ENCODE measurements around the gene SLC22A23. TPM values are rescaled to one million over a fixed set of nuclear protein-coding genes. Genes with fewer than 3 reads are reported as not detected.

The SLC22A23 gene
- total and polyA plus RNA-seq, 5 donors from 2014 or later = 0.24 to 6.3 (median 0.71) TPM

DNA sequence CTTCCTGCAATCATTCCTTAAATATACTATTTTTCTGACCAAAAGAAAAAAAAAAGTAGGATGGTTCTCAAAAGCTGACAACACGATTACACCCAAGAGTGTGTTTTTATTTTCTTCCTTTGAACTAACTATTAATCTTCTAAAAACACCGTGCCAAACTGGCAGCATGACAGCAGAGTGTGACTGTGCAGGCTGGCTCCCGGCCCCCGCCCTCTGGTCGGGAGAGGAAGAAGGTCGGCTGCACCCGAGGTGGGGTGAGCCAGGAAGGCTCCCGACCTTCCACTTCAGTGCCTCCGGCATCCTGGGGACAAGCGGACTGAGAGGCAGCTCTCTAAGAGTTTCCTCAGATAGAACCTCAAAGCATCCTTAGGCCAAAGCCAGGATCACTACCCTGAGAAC, 29.2 kb downstream of the SLC22A23 start:
- H3K36me3 ChIP-seq (ENCODE audit: control insufficient read depth, insufficient read depth, low read length) = no peaks in the 10 kb centered on the region
- Mint-ChIP-seq H3K4me3 (no peak overlapping the region), H3K27ac (peak overlapping the region in 1 of 3 donors; percentile 33), H3K4me1 (peaks cover 0 to 2% (median under 1%) of the 10 kb centered on the region in 4 donors), H3K9me3 (no peaks in the 10 kb centered on the region), H3K27me3 (peaks cover 4% of the 10 kb centered on the region), H3K36me3 (peaks cover 2% of the 10 kb centered on the region)
- H3K4me3 ChIP-seq (ENCODE audit: low read depth, low read length) = no peak overlapping the region
- no peak for ATAC-seq (ENCODE audit: low read depth in 2 of 2)
- no peak for DNase-seq
- no peaks in the 10 kb centered on the region for H3K9me3 ChIP-seq (ENCODE audit: control insufficient read depth in 2 of 2, low read length in 2 of 2)
- no peak overlapping the region for H3K27ac ChIP-seq (ENCODE audit: insufficient read depth, low read length, poor library complexity, severe bottlenecking)
- H3K4me1 ChIP-seq (ENCODE audit: control insufficient read depth, insufficient read depth, low read length, poor library complexity, severe bottlenecking) = no peaks in the 10 kb centered on the region
- peaks cover 1% of the 10 kb centered on the region for H3K27me3 ChIP-seq (ENCODE audit: control insufficient read depth, insufficient read depth, low read length)

DNA sequence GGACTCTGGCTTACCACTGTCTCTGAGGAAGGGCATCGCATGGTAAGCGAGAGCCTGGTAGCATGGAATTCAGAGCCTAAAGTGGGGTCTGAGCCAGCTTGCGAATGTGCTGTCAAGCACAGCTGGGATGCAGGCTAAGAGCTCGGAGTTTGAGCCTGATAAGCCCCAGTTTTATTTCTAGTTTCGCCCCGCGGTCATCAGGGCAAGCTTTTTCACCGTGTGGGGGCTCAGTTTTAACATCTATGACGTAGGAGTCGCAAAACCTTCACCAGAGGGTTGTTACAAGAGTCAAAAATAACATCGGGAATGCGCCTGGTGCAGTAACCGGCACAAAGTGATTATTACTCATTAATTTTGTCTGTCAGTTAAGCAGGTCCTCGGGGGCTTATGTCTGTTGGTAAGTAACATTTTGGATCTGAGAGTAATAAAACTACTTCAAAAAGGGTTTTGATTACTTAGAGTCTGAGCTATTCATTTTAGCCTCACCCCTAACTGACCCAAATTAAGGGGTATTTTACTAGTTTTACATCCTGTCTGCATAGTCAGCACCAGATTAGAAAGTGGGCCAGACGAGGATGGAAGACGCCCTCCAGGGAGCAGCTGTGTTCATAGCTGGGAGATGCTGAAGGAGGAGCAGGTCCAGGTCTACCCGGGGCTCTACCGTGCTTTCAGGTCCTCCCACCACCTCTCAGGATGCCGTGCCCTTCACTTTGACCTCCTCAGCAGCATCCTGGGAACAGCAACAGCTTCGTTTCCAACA, 29.7 kb downstream of the SLC22A23 start:
- ATAC-seq (ENCODE audit: low read depth in 2 of 2) (no peak), DNase-seq (no peak)
- Mint-ChIP-seq H3K27me3 (peaks cover 9% of the 10 kb centered on the region), H3K36me3 (no peaks in the 10 kb centered on the region), H3K4me1 (peaks cover 0 to 3% (median under 1%) of the 10 kb centered on the region in 4 donors), H3K27ac (no peak overlapping the region), H3K9me3 (no peaks in the 10 kb centered on the region), H3K4me3 (no peak overlapping the region)
- Histone ChIP-seq H3K27ac (ENCODE audit: insufficient read depth, low read length, poor library complexity, severe bottlenecking) (no peak overlapping the region), H3K36me3 (ENCODE audit: control insufficient read depth, insufficient read depth, low read length) (no peaks in the 10 kb centered on the region), H3K4me3 (ENCODE audit: low read depth, low read length) (no peak overlapping the region), H3K9me3 (ENCODE audit: control insufficient read depth in 2 of 2, low read length in 2 of 2) (no peaks in the 10 kb centered on the region), H3K27me3 (ENCODE audit: control insufficient read depth, insufficient read depth, low read length) (peaks cover 3% of the 10 kb centered on the region), H3K4me1 (ENCODE audit: control insufficient read depth, insufficient read depth, low read length, poor library complexity, severe bottlenecking) (no peaks in the 10 kb centered on the region)

DNA sequence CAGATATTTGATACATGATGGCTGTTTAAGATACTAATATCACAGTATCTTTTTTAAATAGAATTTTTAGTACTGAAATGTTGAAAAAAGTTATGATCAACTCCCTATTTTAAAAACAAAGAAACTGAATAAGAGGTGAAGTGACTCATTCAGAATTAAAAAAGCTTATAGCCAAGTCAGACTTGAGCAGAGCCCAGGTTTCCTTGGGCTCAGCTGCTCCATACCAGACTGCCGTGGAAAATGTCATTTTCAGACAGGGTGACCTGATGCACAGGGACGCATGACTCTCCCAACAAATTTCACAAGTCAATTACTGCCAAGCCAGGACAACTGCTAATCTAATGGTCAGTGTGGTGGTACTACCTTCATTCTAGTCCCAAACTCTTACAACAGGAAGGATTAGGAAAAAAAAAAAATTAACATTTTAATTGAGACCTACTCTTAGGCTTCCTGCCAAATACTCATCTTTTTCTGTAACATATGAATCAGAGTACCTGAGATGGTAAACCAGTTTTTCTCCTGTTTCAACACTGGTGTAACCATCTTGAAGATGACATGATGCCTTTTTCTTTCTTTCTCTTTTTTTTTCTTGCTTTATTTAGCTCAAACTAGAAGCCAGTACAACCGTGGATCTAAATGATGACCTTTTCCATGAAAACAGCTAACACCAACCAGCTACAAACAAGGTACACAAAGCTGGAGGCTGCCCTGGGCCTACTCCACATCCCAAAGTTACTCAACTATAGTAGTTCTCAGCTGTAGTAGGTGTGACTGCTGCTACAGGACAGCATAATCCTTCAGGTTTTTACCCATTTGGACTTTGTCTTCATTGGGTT, 30.5 kb downstream of the SLC22A23 start:
- no peak overlapping the region for H3K4me3 Mint-ChIP-seq
- ATAC-seq (ENCODE audit: low read depth in 2 of 2) = no peak
- peaks cover 3% of the 10 kb centered on the region for H3K27me3 ChIP-seq (ENCODE audit: control insufficient read depth, insufficient read depth, low read length)

DNA sequence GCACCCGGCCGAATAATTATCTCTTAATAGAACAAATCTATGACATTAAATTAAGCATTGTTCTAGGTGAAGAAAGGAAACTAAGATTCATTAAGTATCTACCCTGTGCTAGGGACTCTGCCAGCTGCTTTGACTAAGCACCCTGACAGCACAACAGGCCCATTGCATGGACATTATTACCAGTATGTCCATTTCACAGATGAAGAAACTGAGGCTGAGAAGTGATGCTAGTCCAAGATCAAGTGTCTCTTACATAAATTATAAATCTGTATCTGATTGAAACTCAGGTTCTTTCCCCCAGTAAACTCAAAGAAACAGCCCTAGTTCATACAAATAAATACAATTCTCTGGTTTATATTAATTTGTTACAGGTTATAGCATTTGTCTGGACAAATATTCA, 31.3 kb downstream of the SLC22A23 start:
- Mint-ChIP-seq H3K27me3 (peaks cover 9% of the 10 kb centered on the region), H3K4me1 (peaks cover 0 to 3% (median under 1%) of the 10 kb centered on the region in 4 donors), H3K36me3 (no peaks in the 10 kb centered on the region), H3K4me3 (no peak overlapping the region), H3K9me3 (no peaks in the 10 kb centered on the region), H3K27ac (no peak overlapping the region)
- H3K4me3 ChIP-seq (ENCODE audit: low read depth, low read length) = no peak overlapping the region
- no peaks in the 10 kb centered on the region for H3K9me3 ChIP-seq (ENCODE audit: control insufficient read depth in 2 of 2, low read length in 2 of 2)
- H3K36me3 ChIP-seq (ENCODE audit: control insufficient read depth, insufficient read depth, low read length) = no peaks in the 10 kb centered on the region
- DNase-seq = no peak
- no peak for ATAC-seq (ENCODE audit: low read depth in 2 of 2)
- H3K27me3 ChIP-seq (ENCODE audit: control insufficient read depth, insufficient read depth, low read length) = peaks cover 3% of the 10 kb centered on the region
- no peaks in the 10 kb centered on the region for H3K4me1 ChIP-seq (ENCODE audit: control insufficient read depth, insufficient read depth, low read length, poor library complexity, severe bottlenecking)
- no peak overlapping the region for H3K27ac ChIP-seq (ENCODE audit: insufficient read depth, low read length, poor library complexity, severe bottlenecking)

More for the DNA sequence above, 30.5 kb downstream of the SLC22A23 start:
- Mint-ChIP-seq H3K27me3 (peaks cover 9% of the 10 kb centered on the region), H3K27ac (no peak overlapping the region), H3K9me3 (no peaks in the 10 kb centered on the region), H3K36me3 (no peaks in the 10 kb centered on the region), H3K4me1 (peaks cover 0 to 3% (median under 1%) of the 10 kb centered on the region in 4 donors)
- no peak overlapping the region for H3K4me3 ChIP-seq (ENCODE audit: low read depth, low read length)
- no peaks in the 10 kb centered on the region for H3K4me1 ChIP-seq (ENCODE audit: control insufficient read depth, insufficient read depth, low read length, poor library complexity, severe bottlenecking)
- H3K9me3 ChIP-seq (ENCODE audit: control insufficient read depth in 2 of 2, low read length in 2 of 2) = no peaks in the 10 kb centered on the region
- H3K27ac ChIP-seq (ENCODE audit: insufficient read depth, low read length, poor library complexity, severe bottlenecking) = no peak overlapping the region
- no peaks in the 10 kb centered on the region for H3K36me3 ChIP-seq (ENCODE audit: control insufficient read depth, insufficient read depth, low read length)
- no peak for DNase-seq

DNA sequence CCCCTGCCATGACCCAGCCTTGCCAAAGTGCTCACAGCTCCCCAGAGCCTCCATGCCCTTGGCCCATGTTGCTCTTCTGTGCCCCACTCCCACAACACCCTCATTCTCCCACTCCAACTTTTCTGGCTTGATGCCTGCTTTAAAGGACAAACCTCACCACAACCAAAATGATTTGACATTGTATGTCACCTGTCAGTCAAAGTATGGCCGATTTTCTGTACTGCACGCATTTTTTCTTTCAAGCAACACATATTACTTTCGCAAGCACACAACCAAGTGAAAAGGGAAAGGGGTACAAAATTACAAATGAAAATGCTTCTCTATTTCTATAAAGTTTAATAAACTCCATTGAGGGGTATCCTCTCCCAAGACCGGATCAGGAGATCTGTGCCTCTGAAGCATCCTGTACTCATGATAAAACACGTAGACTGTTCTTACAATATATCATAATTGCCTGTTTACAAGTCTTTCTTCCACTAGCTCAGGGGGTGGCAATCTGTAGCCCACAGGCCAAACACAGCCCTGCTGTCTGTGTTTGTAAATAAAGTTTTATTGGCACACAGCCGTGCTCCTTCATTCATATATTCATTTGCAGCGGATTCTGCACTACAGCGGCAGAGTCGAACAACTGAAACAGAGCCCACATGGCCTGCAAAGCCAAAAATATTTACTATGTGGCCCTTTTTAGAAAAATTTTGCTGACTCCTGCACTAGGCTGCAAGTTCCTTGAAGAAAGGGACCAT, 32.5 kb downstream of the SLC22A23 start:
- peaks cover 9% of the 10 kb centered on the region for H3K27me3 Mint-ChIP-seq
- H3K9me3 ChIP-seq (ENCODE audit: control insufficient read depth in 2 of 2, low read length in 2 of 2) = no peaks in the 10 kb centered on the region
- no peak overlapping the region for H3K4me3 ChIP-seq (ENCODE audit: low read depth, low read length)
- DNase-seq (no peak), ATAC-seq (ENCODE audit: low read depth in 2 of 2) (no peak)
- H3K4me1 Mint-ChIP-seq = peaks cover 0 to 3% (median 0%) of the 10 kb centered on the region in 4 donors
- no peak overlapping the region for H3K27ac Mint-ChIP-seq
- H3K27me3 ChIP-seq (ENCODE audit: control insufficient read depth, insufficient read depth, low read length) = peaks cover 3% of the 10 kb centered on the region
- no peaks in the 10 kb centered on the region for H3K36me3 Mint-ChIP-seq
- no peaks in the 10 kb centered on the region for H3K9me3 Mint-ChIP-seq
- no peak overlapping the region for H3K4me3 Mint-ChIP-seq
- H3K4me1 ChIP-seq (ENCODE audit: control insufficient read depth, insufficient read depth, low read length, poor library complexity, severe bottlenecking) = no peaks in the 10 kb centered on the region
- no peaks in the 10 kb centered on the region for H3K36me3 ChIP-seq (ENCODE audit: control insufficient read depth, insufficient read depth, low read length)
- H3K27ac ChIP-seq (ENCODE audit: insufficient read depth, low read length, poor library complexity, severe bottlenecking) = no peak overlapping the region

DNA sequence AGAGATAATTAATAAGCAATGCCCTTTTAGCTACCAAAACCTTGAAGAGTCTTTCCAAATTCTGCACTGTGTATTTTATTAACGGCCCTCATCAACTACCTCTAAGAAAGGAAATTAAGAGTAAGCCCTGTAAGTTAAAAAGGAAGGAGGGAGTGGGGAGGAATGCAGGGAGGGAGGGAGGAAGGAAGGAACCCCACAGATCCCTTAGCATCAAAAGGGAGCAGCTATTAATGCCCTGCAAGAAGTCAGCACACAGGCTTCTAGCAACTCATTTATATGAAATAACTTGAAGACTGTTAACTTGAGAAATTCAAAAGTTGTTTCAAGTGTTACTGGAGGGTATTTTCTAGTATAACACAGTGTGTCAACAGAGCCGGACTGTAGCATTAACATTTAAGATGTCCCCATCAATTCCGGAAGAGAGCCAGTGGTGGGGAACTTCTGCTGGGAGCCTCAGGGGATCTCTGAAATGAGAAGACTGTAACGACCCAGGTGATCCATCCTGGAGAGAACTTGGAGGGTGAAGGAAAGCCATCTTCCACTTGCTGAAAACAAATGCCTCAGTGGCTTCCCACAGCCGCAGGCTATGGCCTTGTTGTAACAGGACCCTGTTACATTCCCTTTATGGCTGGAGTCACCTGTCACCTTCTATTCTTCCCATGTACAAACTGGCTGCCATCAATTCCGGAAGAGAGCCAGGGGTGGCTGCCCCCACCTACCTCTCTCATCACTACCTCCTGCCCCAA, 33.2 kb downstream of the SLC22A23 start:
- H3K36me3 Mint-ChIP-seq = no peaks in the 10 kb centered on the region
- no peaks in the 10 kb centered on the region for H3K36me3 ChIP-seq (ENCODE audit: control insufficient read depth, insufficient read depth, low read length)
- H3K27ac Mint-ChIP-seq = no peak overlapping the region
- DNase-seq (no peak), ATAC-seq (ENCODE audit: low read depth in 2 of 2) (no peak)
- no peaks in the 10 kb centered on the region for H3K9me3 ChIP-seq (ENCODE audit: control insufficient read depth in 2 of 2, low read length in 2 of 2)
- H3K27me3 ChIP-seq (ENCODE audit: control insufficient read depth, insufficient read depth, low read length) = peaks cover 3% of the 10 kb centered on the region
- H3K27ac ChIP-seq (ENCODE audit: insufficient read depth, low read length, poor library complexity, severe bottlenecking) = no peak overlapping the region
- no peak overlapping the region for H3K4me3 ChIP-seq (ENCODE audit: low read depth, low read length)
- no peaks in the 10 kb centered on the region for H3K4me1 ChIP-seq (ENCODE audit: control insufficient read depth, insufficient read depth, low read length, poor library complexity, severe bottlenecking)
- peaks cover 9% of the 10 kb centered on the region for H3K27me3 Mint-ChIP-seq
- H3K9me3 Mint-ChIP-seq = no peaks in the 10 kb centered on the region
- H3K4me3 Mint-ChIP-seq = no peak overlapping the region
- H3K4me1 Mint-ChIP-seq = peaks cover 0 to 3% (median 0%) of the 10 kb centered on the region in 4 donors

DNA sequence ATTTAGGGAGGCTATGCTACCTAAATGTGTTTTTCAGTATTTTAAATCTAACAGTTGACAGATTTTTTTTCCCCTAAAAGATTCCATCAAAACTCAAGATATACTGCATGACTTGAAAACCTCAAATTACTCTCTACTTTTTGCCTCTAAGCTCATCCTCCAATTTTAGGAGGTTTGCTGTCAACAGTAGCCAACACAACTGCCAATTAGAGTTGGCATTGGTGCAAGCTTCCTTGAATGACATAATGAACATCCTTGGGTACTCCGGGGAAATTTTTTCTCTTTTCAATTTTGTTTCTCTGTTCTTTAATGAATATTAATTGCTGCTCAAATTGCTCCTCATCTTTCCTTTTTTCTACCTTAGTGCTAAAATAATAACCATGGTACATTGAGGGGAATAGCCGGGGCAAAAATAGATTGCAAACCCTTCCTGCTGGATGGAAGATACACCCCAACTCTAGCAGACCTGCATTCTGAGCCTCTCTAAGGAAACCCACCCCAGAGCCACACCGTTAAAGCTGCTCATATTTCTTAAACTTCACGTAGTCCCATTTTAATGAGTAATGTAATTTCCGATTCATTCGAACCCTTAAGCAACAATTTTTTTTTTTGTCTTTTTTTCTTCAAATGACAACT, 34.3 kb downstream of the SLC22A23 start:
- H3K27ac Mint-ChIP-seq = no peak overlapping the region
- ATAC-seq (ENCODE audit: low read depth in 2 of 2) = no peak
- no peak overlapping the region for H3K4me3 Mint-ChIP-seq

More for the DNA sequence above, 34.3 kb downstream of the SLC22A23 start:
- Histone ChIP-seq H3K27ac (ENCODE audit: insufficient read depth, low read length, poor library complexity, severe bottlenecking) (no peak overlapping the region), H3K27me3 (ENCODE audit: control insufficient read depth, insufficient read depth, low read length) (peaks cover 3% of the 10 kb centered on the region), H3K9me3 (ENCODE audit: control insufficient read depth in 2 of 2, low read length in 2 of 2) (no peaks in the 10 kb centered on the region), H3K36me3 (ENCODE audit: control insufficient read depth, insufficient read depth, low read length) (no peaks in the 10 kb centered on the region), H3K4me3 (ENCODE audit: low read depth, low read length) (no peak overlapping the region), H3K4me1 (ENCODE audit: control insufficient read depth, insufficient read depth, low read length, poor library complexity, severe bottlenecking) (no peaks in the 10 kb centered on the region)
- Mint-ChIP-seq H3K4me1 (peaks cover 0 to 3% (median 0%) of the 10 kb centered on the region in 4 donors), H3K27me3 (peaks cover 12% of the 10 kb centered on the region), H3K9me3 (no peaks in the 10 kb centered on the region), H3K36me3 (no peaks in the 10 kb centered on the region)
- DNase-seq = no peak
